AG08396 (cell line): ENCODE results near the gene SLC9A9.
"Not testable (repeated sequence)": the region's sequence is repeated elsewhere in the genome, so short reads cannot be mapped to it uniquely, and the experiment has no call there.

Experiments
- DNase-seq: peaks from one replicate; pipeline ENCODE4 v3.0.0; 2012; ENCODE audit warnings: low spot score, mixed read lengths

Gene SLC9A9

GRCh38 chr3:143450632-143451031, 397.6 kb downstream of the SLC9A9 start:
- no peak for DNase-seq

- DNase-seq, result no peak
These were observed 400.8 kb downstream of the SLC9A9 start for GRCh38 chr3:143447491-143447890.

GRCh38 chr3:143445118-143445517, 403.1 kb downstream of the SLC9A9 start:
- no peak for DNase-seq

- DNase-seq, result peak; percentile 77
These were observed 404.4 kb downstream of the SLC9A9 start for GRCh38 chr3:143443851-143444331.

GRCh38 chr3:143442814-143443447, 405.3 kb downstream of the SLC9A9 start:
- no peak for DNase-seq

- no peak for DNase-seq
These were observed 406.6 kb downstream of the SLC9A9 start for GRCh38 chr3:143441516-143442171.

- no peak for DNase-seq
These were observed 408.5 kb downstream of the SLC9A9 start for GRCh38 chr3:143439817-143440216.

- DNase-seq, result no peak
These were observed 410.9 kb downstream of the SLC9A9 start for GRCh38 chr3:143437405-143437804.

GRCh38 chr3:143436231-143436930, 411.9 kb downstream of the SLC9A9 start:
- no peak for DNase-seq

GRCh38 chr3:143433787-143434378, 414.4 kb downstream of the SLC9A9 start:
- DNase-seq, result no peak

GRCh38 chr3:143431298-143431697, 417.0 kb downstream of the SLC9A9 start:
- not testable (repeated sequence) for DNase-seq

- DNase-seq, result no peak
These were observed 417.7 kb downstream of the SLC9A9 start for GRCh38 chr3:143430568-143430967.

GRCh38 chr3:143429628-143430514, 418.4 kb downstream of the SLC9A9 start:
- DNase-seq, result no peak

- DNase-seq, result no peak
These were observed 420.0 kb downstream of the SLC9A9 start for GRCh38 chr3:143428294-143428693.

- DNase-seq, result no peak
These were observed 420.6 kb downstream of the SLC9A9 start for GRCh38 chr3:143427631-143428030.

GRCh38 chr3:143424874-143425273, 423.4 kb downstream of the SLC9A9 start:
- DNase-seq, result no peak

- DNase-seq, result no peak
These were observed 426.7 kb downstream of the SLC9A9 start for GRCh38 chr3:143421556-143421955.

- DNase-seq, result no peak
These were observed 428.7 kb downstream of the SLC9A9 start for GRCh38 chr3:143419611-143420010.

GRCh38 chr3:143418391-143418790, 429.9 kb downstream of the SLC9A9 start:
- no peak for DNase-seq

GRCh38 chr3:143416229-143416628, 432.0 kb downstream of the SLC9A9 start:
- no peak for DNase-seq

GRCh38 chr3:143414571-143415253, 433.6 kb downstream of the SLC9A9 start:
- no peak for DNase-seq
